ENCODE measurements around the gene ANGPTL3.

ANGPTL3 gene

GRCh38 chr1:62628506-62628905 is 31.2 kb downstream of the ANGPTL3 start:
- no peak for DNase-seq (ENCODE audit: low spot score)

- DNase-seq (ENCODE audit: low spot score): no peak
Observed at GRCh38 chr1:62637392-62638105, 40.2 kb downstream of the ANGPTL3 start.

DNA sequence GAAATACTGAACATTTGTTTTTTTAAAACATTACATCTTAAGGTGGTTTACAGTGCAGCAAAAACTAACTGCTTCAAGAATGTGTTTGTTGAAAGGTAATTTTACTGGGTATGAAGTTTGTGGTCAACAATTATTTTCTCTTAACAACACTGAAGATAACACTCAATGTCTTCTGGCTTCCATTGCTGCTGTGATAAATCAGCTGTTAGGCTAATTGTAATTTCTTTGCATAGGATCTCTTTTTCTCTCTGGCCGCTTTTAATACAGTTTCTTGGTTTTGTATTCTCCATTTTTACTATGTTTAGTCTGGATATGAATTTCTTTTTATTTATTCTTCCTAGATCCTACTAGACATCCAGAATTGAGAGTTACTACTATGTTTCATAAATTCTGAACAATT is 46.0 kb downstream of the ANGPTL3 start:
- no peak for DNase-seq (ENCODE audit: low spot score)

GRCh38 chr1:62652387-62652786 is 55.1 kb downstream of the ANGPTL3 start:
- no peak for DNase-seq (ENCODE audit: low spot score)

GRCh38 chr1:62654744-62655143 is 57.4 kb downstream of the ANGPTL3 start:
- DNase-seq (ENCODE audit: low spot score): no peak

Measured in CD4-positive, alpha-beta T cell treated with Interleukin-2 at 100 ng/mL for 4 hours (primary cell).